Dedifferentiated amniotic fluid mesenchymal stem cell (primary cell): ENCODE results near the gene C10orf71.

Experiments
- DNase-seq: peaks from one replicate; pipeline ENCODE4 v3.0.0-alpha.2; 2016; ENCODE audit errors: extremely low spot score

C10orf71 gene

GRCh38 chr10:49359349-49360270, 60.6 kb downstream of the C10orf71 start:
- DNase-seq: no peak

- no peak for DNase-seq
Observed at GRCh38 chr10:49360271-49361177, 61.6 kb downstream of the C10orf71 start.

- no peak for DNase-seq
Observed at GRCh38 chr10:49361178-49361554, 62.2 kb downstream of the C10orf71 start.

- DNase-seq: no peak
Observed at GRCh38 chr10:49361735-49362568, 63.0 kb downstream of the C10orf71 start.

GRCh38 chr10:49362596-49363260, 63.8 kb downstream of the C10orf71 start:
- DNase-seq: no peak

- no peak for DNase-seq
Observed at GRCh38 chr10:49363309-49364031, 64.5 kb downstream of the C10orf71 start.

- no peak for DNase-seq
Observed at GRCh38 chr10:49364051-49364450, 65.1 kb downstream of the C10orf71 start.

GRCh38 chr10:49364747-49365146, 65.8 kb downstream of the C10orf71 start:
- no peak for DNase-seq

- DNase-seq: no peak
Observed at GRCh38 chr10:49365275-49365674, 66.3 kb downstream of the C10orf71 start.

- DNase-seq: no peak
Observed at GRCh38 chr10:49365675-49366415, 66.9 kb downstream of the C10orf71 start.

GRCh38 chr10:49366460-49366859, 67.5 kb downstream of the C10orf71 start:
- no peak for DNase-seq

- no peak for DNase-seq
Observed at GRCh38 chr10:49367600-49367999, 68.6 kb downstream of the C10orf71 start.

GRCh38 chr10:49368256-49368655, 69.3 kb downstream of the C10orf71 start:
- DNase-seq: no peak

GRCh38 chr10:49369216-49370162, 70.5 kb downstream of the C10orf71 start:
- no peak for DNase-seq

GRCh38 chr10:49370326-49371100, 71.5 kb downstream of the C10orf71 start:
- DNase-seq: no peak

GRCh38 chr10:49371967-49372366, 73.0 kb downstream of the C10orf71 start:
- no peak for DNase-seq

- no peak for DNase-seq
Observed at GRCh38 chr10:49373361-49373760, 74.4 kb downstream of the C10orf71 start.

GRCh38 chr10:49374740-49375139, 75.8 kb downstream of the C10orf71 start:
- DNase-seq: no peak
